Adrenal gland (tissue), 12 donors: ENCODE data around the gene FOSL1. TPM values are rescaled to one million over a fixed set of nuclear protein-coding genes. Genes with fewer than 3 reads are reported as not detected.

Source experiments
- DNase-seq, 7 donors: peaks; one replicate each; pipeline ENCODE4 v3.0.0-alpha.2; 2019 to 2020
- H3K27ac ChIP-seq, 5 donors: fragments of 200-600 bp; sonication (generic) in 4 of 5; 1 replicate in 3 of 5; 2 replicates in 2 of 5; pipeline versions ENCODE4 v1.5.1 to v1.8.0; 2016 to 2020; ENCODE audit warnings: mild to moderate bottlenecking in 1 of 5
- H3K27me3 ChIP-seq: fragments of 200-600 bp; 2 replicates; pipeline ENCODE4 v1.8.0; 2021
- H3K36me3 ChIP-seq, 2 donors: fragments of 200-600 bp; replicated peaks in 1 of 2; 1 replicate in 1 of 2; 2 replicates in 1 of 2; pipeline versions ENCODE4 v1.5.1 to v1.8.0; 2018 to 2022
- H3K4me1 ChIP-seq, 2 donors: fragments of 200-600 bp; replicated peaks in 1 of 2; 1 replicate in 1 of 2; 2 replicates in 1 of 2; pipeline versions ENCODE4 v1.5.1 to v1.8.0; 2018 to 2021
- H3K4me3 ChIP-seq, 4 donors: fragments of 200-600 bp; sonication (generic) in 3 of 4; one replicate each; pipeline ENCODE4 v1.5.1; 2016 to 2018
- H3K9me3 ChIP-seq, 3 donors: fragments of 200-600 bp; sonication (generic) in 1 of 3; replicated peaks in 1 of 3; 1 replicate in 2 of 3; 2 replicates in 1 of 3; pipeline versions ENCODE4 v1.5.1 to v1.8.0; 2016 to 2021
- POLR2A ChIP-seq, 2 donors: fragments of 450-650 bp; IDR thresholded peaks; one replicate each; pipeline ENCODE4 v1.6.1; 2017; ENCODE audit warnings: antibody characterized with exemption in 2 of 2, mild to moderate bottlenecking in 2 of 2, moderate library complexity in 1 of 2
- WGBS, 4 donors: extraction: QIAGEN DNeasy Blood & Tissue Kit in 2 of 4; methylation state at CpG; one replicate each; pipeline versions ENCODE4 v1.1.5 to v1.1.7; 2013 to 2017; 5-methylcytosine and 5-hydroxymethylcytosine counted together
- intact Hi-C, 2 donors: fragments of 100-400 bp; cut with DNase I; formaldehyde crosslinking; loops; one replicate each; pipeline versions ENCODE4 v1.14.1 to v1.15.0; 2022 to 2023
- polyA plus RNA-seq, 3 donors: library from polyadenylated mRNA; stranded (reverse); fragments of 200-250 nt in 2 of 3; fragments of 350-450 nt in 1 of 3; fragmentation: Illumina TruSeq in 1 of 3; extraction: RNeasy Lipid Tissue Mini Kit (QIAGEN cat#74804) in 1 of 3; gene quantifications; one replicate each; pipeline ENCODE4 v1.2.3, GENCODE V29; 2013 to 2014
- total RNA-seq, 9 donors: library from RNA; depleted of rRNA in 4 of 9; stranded (reverse); fragments of >200 nt in 4 of 9; fragments of 120-200 nt in 1 of 9; fragmentation: NEBNext Ultra II Directional in 1 of 9; extraction: Animal tissue kit (Norgen Biotek cat#: 25700) in 1 of 9; gene quantifications; one replicate each; pipeline versions ENCODE4 v1.1.0 to v1.2.4, GENCODE V29; 2013 to 2023
- TF ChIP-seq, protein P1 (sequence below), 6 experiments: fragments of 450-650 bp in 4 of 6; fragments of 200-600 bp in 2 of 6; sonication (generic) in 1 of 6; IDR thresholded peaks; 1 replicate in 5 of 6; 2 replicates in 1 of 6; pipeline versions ENCODE4 v1.5.1 to v1.8.0; 2016 to 2021; ENCODE audit warnings: antibody characterized with exemption in 6 of 6, mild to moderate bottlenecking in 2 of 6, moderate library complexity in 1 of 6
- donor health status: healthy with polysubstance abuse.
- donor health status: Bipolar disorder and iron deficiency.
- donor health status: DM: yes; HTN: yes; CAD: no.
- donor health status: DM: no; HTN: no; CAD: no.
- donor health status: DM: no; HTN: no; CAD: no.
- donor health status: DM: yes; HTN: yes; CAD: no.

Gene FOSL1
- total and polyA plus RNA-seq, 12 donors: 2.7 to 34.4 (median 5.4) TPM

- peak within 1 kb of the TSS; percentile 82 to 96 (median 93) for H3K4me3 ChIP-seq
- H3K27ac ChIP-seq: peak within 1 kb of the TSS in 4 of 5 donors; percentile 81 to 100 (median 94)
- intact Hi-C loops: no loop called here
- 3 to 51% (median 8%) methylated on average over 5 to 77 of the region's 77 CpGs for WGBS, 4 donors
- peaks cover 0 to 19% of the 10 kb centered on the region in 2 donors for H3K36me3 ChIP-seq
- H3K9me3 ChIP-seq: no peaks in the 10 kb centered on the region
- peak; percentile 48 to 71 for TF ChIP-seq POLR2A (IDR thresholded peaks at IDR 0.05)
- TF ChIP-seq, protein P1, sequence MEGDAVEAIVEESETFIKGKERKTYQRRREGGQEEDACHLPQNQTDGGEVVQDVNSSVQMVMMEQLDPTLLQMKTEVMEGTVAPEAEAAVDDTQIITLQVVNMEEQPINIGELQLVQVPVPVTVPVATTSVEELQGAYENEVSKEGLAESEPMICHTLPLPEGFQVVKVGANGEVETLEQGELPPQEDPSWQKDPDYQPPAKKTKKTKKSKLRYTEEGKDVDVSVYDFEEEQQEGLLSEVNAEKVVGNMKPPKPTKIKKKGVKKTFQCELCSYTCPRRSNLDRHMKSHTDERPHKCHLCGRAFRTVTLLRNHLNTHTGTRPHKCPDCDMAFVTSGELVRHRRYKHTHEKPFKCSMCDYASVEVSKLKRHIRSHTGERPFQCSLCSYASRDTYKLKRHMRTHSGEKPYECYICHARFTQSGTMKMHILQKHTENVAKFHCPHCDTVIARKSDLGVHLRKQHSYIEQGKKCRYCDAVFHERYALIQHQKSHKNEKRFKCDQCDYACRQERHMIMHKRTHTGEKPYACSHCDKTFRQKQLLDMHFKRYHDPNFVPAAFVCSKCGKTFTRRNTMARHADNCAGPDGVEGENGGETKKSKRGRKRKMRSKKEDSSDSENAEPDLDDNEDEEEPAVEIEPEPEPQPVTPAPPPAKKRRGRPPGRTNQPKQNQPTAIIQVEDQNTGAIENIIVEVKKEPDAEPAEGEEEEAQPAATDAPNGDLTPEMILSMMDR (IDR thresholded peaks at IDR 0.05): no peak
- DNase-seq: peak in 5 of 7 donors; percentile 49 to 74 (median 62)
- peaks cover 35 to 47% of the 10 kb centered on the region in 2 donors for H3K4me1 ChIP-seq
- no peaks in the 10 kb centered on the region for H3K27me3 ChIP-seq
Observed at GRCh38 chr11:65918211-65919140, 18.3 kb upstream of the FOSL1 start, which contains the start of gene C11orf68. C11orf68 (minus strand) TSS chr11:65919062; CDS start chr11:65919031, 31 bp downstream.

- Histone ChIP-seq H3K27ac (peak overlapping the region in 3 of 5 donors; percentile 91 to 100 (median 97)), H3K27me3 (no peaks in the 10 kb centered on the region), H3K9me3 (no peaks in the 10 kb centered on the region), H3K36me3 (peaks cover 0 to 14% of the 10 kb centered on the region in 2 donors), H3K4me1 (peaks cover 35 to 47% of the 10 kb centered on the region in 2 donors), H3K4me3 (peak overlapping the region in 2 of 4 donors; percentile 94 to 96)
- no peak for TF ChIP-seq POLR2A (IDR thresholded peaks at IDR 0.05)
- TF ChIP-seq, protein P1 (IDR thresholded peaks at IDR 0.05): no peak
- intact Hi-C loops: no loop called here
- peak in 5 of 7 donors; percentile 34 to 61 (median 40) for DNase-seq
- WGBS, 4 donors: 80 to 84% (median 82%) methylated on average over 19 to 35 of the region's 35 CpGs
Observed at GRCh38 chr11:65917434-65918210, 17.4 kb upstream of the FOSL1 start.

- 88 to 96% (median 94%) methylated on average over 2 to 3 of the region's 3 CpGs for WGBS, 4 donors
- DNase-seq: no peak
- intact Hi-C loops: no loop called here
Observed at GRCh38 chr11:65917077-65917433, 16.9 kb upstream of the FOSL1 start.

More at GRCh38 chr11:65917077-65917433, 16.9 kb upstream of the FOSL1 start:
- Histone ChIP-seq H3K4me1 (peaks cover 35 to 48% of the 10 kb centered on the region in 2 donors), H3K27ac (peak overlapping the region in 2 of 5 donors; percentile 97 to 100), H3K27me3 (no peaks in the 10 kb centered on the region), H3K36me3 (peaks cover 0 to 8% of the 10 kb centered on the region in 2 donors), H3K9me3 (no peaks in the 10 kb centered on the region), H3K4me3 (no peak overlapping the region)
- no peak for TF ChIP-seq POLR2A (IDR thresholded peaks at IDR 0.05)
- TF ChIP-seq, protein P1 (IDR thresholded peaks at IDR 0.05): no peak
